GM06990 (cell line): Measurements from ENCODE around the gene ZC3H12C.

Experiments
- DNase-seq: peaks from one replicate; pipeline ENCODE4 v3.0.0-alpha.2; 2011; ENCODE audit not compliant: insufficient read length; ENCODE audit errors: extremely low read depth
- H3K27me3 ChIP-seq: replicated peaks from 2 replicates; pipeline ENCODE4 v1.6.0; 2011; ENCODE audit warnings: low read length; ENCODE audit not compliant: control insufficient read depth, insufficient read depth
- H3K36me3 ChIP-seq: 2 replicates; pipeline ENCODE4 v1.5.1; 2011; ENCODE audit warnings: low read length; ENCODE audit not compliant: control insufficient read depth, insufficient read depth
- H3K4me3 ChIP-seq: replicated peaks from 2 replicates; pipeline ENCODE4 v1.5.1; 2011; ENCODE audit warnings: low read depth, mild to moderate bottlenecking, control low read depth, low read length
- TF ChIP-seq, protein P1 (sequence below): IDR thresholded peaks from 2 replicates; pipeline ENCODE4 v1.5.1; 2011; ENCODE audit warnings: low read length, control low read depth, mild to moderate bottlenecking, inconsistent platforms; ENCODE audit not compliant: insufficient read depth, poor library complexity, severe bottlenecking

Gene ZC3H12C

DNA sequence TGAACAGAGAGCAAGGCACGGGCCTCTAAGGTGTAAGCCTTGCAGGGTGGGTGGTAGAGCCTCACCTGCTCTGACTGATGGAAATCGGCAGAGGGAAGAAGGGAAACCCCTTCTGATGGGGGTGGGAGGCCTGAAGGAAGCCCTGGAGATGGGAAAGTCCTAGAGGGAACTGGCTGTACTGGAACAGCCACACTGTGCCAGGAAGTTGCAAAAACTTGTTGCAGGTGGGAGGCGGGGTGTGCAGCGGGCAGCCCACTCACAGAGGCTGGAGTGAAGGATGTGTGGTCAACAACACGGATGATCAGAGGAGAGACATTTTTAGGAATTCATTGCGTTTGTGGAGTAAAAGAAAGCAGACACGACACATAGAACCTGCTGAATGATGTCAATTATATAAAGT, 91.3 kb downstream of the ZC3H12C start:
- H3K36me3 ChIP-seq, result no peaks in the 10 kb centered on the region

DNA sequence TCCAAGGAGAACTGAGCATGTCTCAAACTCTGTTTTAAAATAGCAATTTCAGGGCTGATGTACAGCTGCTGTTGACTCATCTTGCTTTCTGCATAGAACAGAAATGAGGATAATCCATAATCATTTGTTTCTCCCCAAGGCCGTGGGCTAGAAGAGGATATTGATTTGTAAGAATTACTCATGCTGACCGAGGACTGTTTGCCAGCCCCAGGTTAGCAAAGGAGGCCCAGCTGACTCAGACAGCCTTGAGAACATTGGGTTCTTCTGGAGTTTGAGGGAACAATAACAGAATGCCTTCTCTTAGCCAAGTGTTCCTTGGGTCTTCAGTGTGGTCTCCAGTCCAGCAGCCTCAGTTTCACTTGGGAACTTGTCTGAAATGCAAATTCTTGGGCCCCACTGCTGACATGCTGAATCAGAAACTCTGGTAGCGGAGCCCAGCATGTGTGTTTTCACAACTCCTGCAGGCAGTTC, 92.0 kb downstream of the ZC3H12C start:
- no peaks in the 10 kb centered on the region for H3K27me3 ChIP-seq
- DNase-seq, result no peak
- TF ChIP-seq, protein P1, sequence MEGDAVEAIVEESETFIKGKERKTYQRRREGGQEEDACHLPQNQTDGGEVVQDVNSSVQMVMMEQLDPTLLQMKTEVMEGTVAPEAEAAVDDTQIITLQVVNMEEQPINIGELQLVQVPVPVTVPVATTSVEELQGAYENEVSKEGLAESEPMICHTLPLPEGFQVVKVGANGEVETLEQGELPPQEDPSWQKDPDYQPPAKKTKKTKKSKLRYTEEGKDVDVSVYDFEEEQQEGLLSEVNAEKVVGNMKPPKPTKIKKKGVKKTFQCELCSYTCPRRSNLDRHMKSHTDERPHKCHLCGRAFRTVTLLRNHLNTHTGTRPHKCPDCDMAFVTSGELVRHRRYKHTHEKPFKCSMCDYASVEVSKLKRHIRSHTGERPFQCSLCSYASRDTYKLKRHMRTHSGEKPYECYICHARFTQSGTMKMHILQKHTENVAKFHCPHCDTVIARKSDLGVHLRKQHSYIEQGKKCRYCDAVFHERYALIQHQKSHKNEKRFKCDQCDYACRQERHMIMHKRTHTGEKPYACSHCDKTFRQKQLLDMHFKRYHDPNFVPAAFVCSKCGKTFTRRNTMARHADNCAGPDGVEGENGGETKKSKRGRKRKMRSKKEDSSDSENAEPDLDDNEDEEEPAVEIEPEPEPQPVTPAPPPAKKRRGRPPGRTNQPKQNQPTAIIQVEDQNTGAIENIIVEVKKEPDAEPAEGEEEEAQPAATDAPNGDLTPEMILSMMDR, result no peak
- H3K4me3 ChIP-seq, result no peak overlapping the region
- no peaks in the 10 kb centered on the region for H3K36me3 ChIP-seq

More for the DNA sequence above, 91.3 kb downstream of the ZC3H12C start:
- H3K4me3 ChIP-seq, result no peak overlapping the region
- TF ChIP-seq, protein P1, result no peak
- no peak for DNase-seq
- no peaks in the 10 kb centered on the region for H3K27me3 ChIP-seq

GRCh38 chr11:110185599-110185998, 92.4 kb downstream of the ZC3H12C start:
- no peak for DNase-seq
- no peaks in the 10 kb centered on the region for H3K27me3 ChIP-seq
- H3K36me3 ChIP-seq, result no peaks in the 10 kb centered on the region
- TF ChIP-seq, protein P1, result no peak
- no peak overlapping the region for H3K4me3 ChIP-seq

DNA sequence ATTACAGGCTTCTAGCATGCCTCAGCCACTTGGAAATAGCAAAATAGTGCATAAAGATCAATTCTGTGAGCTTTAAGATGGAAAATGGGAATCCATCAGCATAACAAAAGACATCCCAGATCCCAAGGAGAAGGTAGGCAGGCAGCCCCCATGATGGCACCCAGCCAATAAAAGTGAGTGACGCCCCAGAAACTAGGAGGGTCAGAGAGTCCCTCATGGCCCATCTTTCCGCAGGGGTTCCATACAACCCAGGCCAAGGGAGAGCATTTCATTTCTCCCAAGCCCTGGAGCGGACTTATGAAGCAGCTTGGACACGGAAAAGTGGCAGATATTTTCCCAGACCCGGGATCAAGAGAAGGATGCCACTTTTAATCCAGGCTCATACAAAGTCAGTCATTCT, 93.3 kb downstream of the ZC3H12C start:
- H3K36me3 ChIP-seq, result no peaks in the 10 kb centered on the region
- no peak for DNase-seq
- TF ChIP-seq, protein P1, result no peak
- no peak overlapping the region for H3K4me3 ChIP-seq
- no peaks in the 10 kb centered on the region for H3K27me3 ChIP-seq

GRCh38 chr11:110186867-110187266, 93.7 kb downstream of the ZC3H12C start:
- H3K36me3 ChIP-seq, result no peaks in the 10 kb centered on the region
- TF ChIP-seq, protein P1, result no peak

DNA sequence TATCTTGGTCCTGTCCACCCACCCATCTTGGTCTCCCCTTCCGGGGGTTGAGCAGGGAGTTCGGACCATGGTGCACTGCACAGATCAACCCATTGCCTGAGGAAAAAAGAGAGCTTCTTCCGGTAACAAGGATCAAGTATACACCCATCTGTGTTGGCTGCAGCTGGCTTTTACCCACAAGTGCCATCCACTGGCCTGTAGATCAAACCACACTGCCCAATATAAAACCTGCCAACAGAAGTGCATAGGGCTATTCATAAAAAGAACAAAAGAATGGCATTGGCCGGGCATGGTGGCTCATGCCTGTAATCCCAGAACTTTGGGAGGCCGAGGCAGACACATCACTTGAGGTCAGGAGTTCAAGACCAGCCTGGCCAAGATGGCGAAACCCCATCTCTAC, 94.5 kb downstream of the ZC3H12C start:
- Histone ChIP-seq H3K27me3 (no peaks in the 10 kb centered on the region), H3K36me3 (no peaks in the 10 kb centered on the region), H3K4me3 (no peak overlapping the region)
- no peak for DNase-seq
- TF ChIP-seq, protein P1, result no peak

More at GRCh38 chr11:110186867-110187266, 93.7 kb downstream of the ZC3H12C start:
- Histone ChIP-seq H3K4me3 (no peak overlapping the region), H3K27me3 (no peaks in the 10 kb centered on the region)
- no peak for DNase-seq
